CD14-positive monocyte (primary cell): ENCODE results near the gene SYNJ2. TPM values are rescaled to one million over a fixed set of nuclear protein-coding genes. Genes with fewer than 3 reads are reported as not detected.
A peak's percentile ranks its signal among the peaks of the same experiment; 100 is the strongest.

Experiments used
- DNase-seq, 3 donors: peaks; one replicate each; pipeline ENCODE4 v3.0.0-alpha.2; 2011 to 2022
- H2AFZ ChIP-seq: 2 replicates; pipeline ENCODE4 v1.6.0; 2012; ENCODE audit warnings: mild to moderate bottlenecking, low read depth, low read length, inconsistent platforms; ENCODE audit not compliant: insufficient read depth, poor library complexity, severe bottlenecking
- H3K27ac ChIP-seq, 2 donors: 1 replicate in 1 of 2; 2 replicates in 1 of 2; pipeline ENCODE4 v1.5.1; 2012 to 2013; ENCODE audit warnings: low read length in 2 of 2, control low read depth in 1 of 2, inconsistent platforms in 1 of 2, low read depth in 1 of 2, mild to moderate bottlenecking in 1 of 2
- H3K27me3 ChIP-seq, 2 donors: one replicate each; pipeline versions ENCODE4 v1.6.0 to v1.6.1; 2011 to 2013; ENCODE audit warnings: low read length in 2 of 2; ENCODE audit not compliant: control insufficient read depth in 2 of 2, insufficient read depth in 2 of 2
- H3K36me3 ChIP-seq, 2 donors: replicated peaks in 1 of 2; 1 replicate in 1 of 2; 2 replicates in 1 of 2; pipeline versions ENCODE4 v1.5.1 to v1.6.1; 2012 to 2013; ENCODE audit warnings: low read length in 2 of 2, control low read depth in 1 of 2, inconsistent platforms in 1 of 2, mild to moderate bottlenecking in 1 of 2; ENCODE audit not compliant: insufficient read depth in 2 of 2, control insufficient read depth in 1 of 2
- H3K4me1 ChIP-seq, 2 donors: 1 replicate in 1 of 2; 2 replicates in 1 of 2; pipeline versions ENCODE4 v1.5.1 to v1.6.1; 2012 to 2013; ENCODE audit warnings: low read length in 2 of 2, control low read depth in 1 of 2, inconsistent platforms in 1 of 2, mild to moderate bottlenecking in 1 of 2, moderate library complexity in 1 of 2; ENCODE audit not compliant: insufficient read depth in 2 of 2, control insufficient read depth in 1 of 2
- H3K4me2 ChIP-seq: replicated peaks from 2 replicates; pipeline ENCODE3; 2012; ENCODE audit warnings: low read length, moderate library complexity, mild to moderate bottlenecking; ENCODE audit not compliant: poor library complexity, severe bottlenecking; ENCODE audit errors: extremely low read depth
- H3K4me3 ChIP-seq, 3 experiments: fragments of 200-600 bp in 1 of 3; sonication (generic) in 1 of 3; replicated peaks in 1 of 3; 1 replicate in 2 of 3; 2 replicates in 1 of 3; pipeline ENCODE4 v1.5.1; 2011 to 2013; ENCODE audit warnings: low read length in 3 of 3, mild to moderate bottlenecking in 3 of 3, control low read depth in 2 of 3, low read depth in 2 of 3, inconsistent platforms in 1 of 3, moderate library complexity in 1 of 3
- H3K79me2 ChIP-seq: 2 replicates; pipeline ENCODE4 v1.6.0; 2012; ENCODE audit warnings: mild to moderate bottlenecking, control low read depth, inconsistent platforms, low read length, moderate library complexity; ENCODE audit not compliant: insufficient read depth
- H3K9ac ChIP-seq: 2 replicates; pipeline ENCODE4 v1.6.0; 2017; ENCODE audit warnings: low read length, mild to moderate bottlenecking; ENCODE audit not compliant: insufficient read depth, poor library complexity, severe bottlenecking
- H3K9me3 ChIP-seq, 2 donors: replicated peaks in 1 of 2; 1 replicate in 1 of 2; 2 replicates in 1 of 2; pipeline versions ENCODE4 v1.5.1 to v1.6.1; 2012 to 2013; ENCODE audit warnings: low read length in 2 of 2, control low read depth in 1 of 2; ENCODE audit not compliant: control insufficient read depth in 1 of 2, insufficient read depth in 1 of 2
- H4K20me1 ChIP-seq: 2 replicates; pipeline ENCODE4 v1.6.0; 2012; ENCODE audit warnings: mild to moderate bottlenecking, low read length, control low read depth, moderate library complexity; ENCODE audit not compliant: insufficient read depth
- H3K27ac Mint-ChIP-seq, 7 donors: one replicate each; pipeline ENCODE4 v1.8.0; 2020; ENCODE audit warnings: mild to moderate bottlenecking in 7 of 7, mixed read lengths in 7 of 7, moderate library complexity in 6 of 7, inconsistent platforms in 2 of 7
- H3K27me3 Mint-ChIP-seq, 3 donors: one replicate each; pipeline ENCODE4 v1.8.0; 2021 to 2022; ENCODE audit warnings: low read depth in 3 of 3, mild to moderate bottlenecking in 3 of 3, mixed read lengths in 3 of 3, moderate library complexity in 3 of 3, inconsistent platforms in 1 of 3
- H3K36me3 Mint-ChIP-seq, 2 donors: one replicate each; pipeline ENCODE4 v1.8.0; 2020; ENCODE audit warnings: mixed read lengths in 2 of 2, inconsistent platforms in 1 of 2, mild to moderate bottlenecking in 1 of 2
- H3K4me1 Mint-ChIP-seq: one replicate; pipeline ENCODE4 v1.8.0; 2020; ENCODE audit warnings: mild to moderate bottlenecking, mixed read lengths
- H3K4me3 Mint-ChIP-seq, 2 donors: one replicate each; pipeline ENCODE4 v1.8.0; 2020; ENCODE audit warnings: mild to moderate bottlenecking in 2 of 2, mixed read lengths in 2 of 2, moderate library complexity in 1 of 2
- H3K9me3 Mint-ChIP-seq, 7 donors: one replicate each; pipeline ENCODE4 v1.8.0; 2020 to 2022; ENCODE audit warnings: mixed read lengths in 7 of 7, mild to moderate bottlenecking in 6 of 7, moderate library complexity in 6 of 7, inconsistent platforms in 2 of 7
- WGBS: methylation state at CpG from one replicate; pipeline ENCODE4 v1.1.5; 2013; ENCODE audit warnings: missing lambda C conversion rate; ENCODE audit not compliant: insufficient coverage; 5-methylcytosine and 5-hydroxymethylcytosine counted together
- intact Hi-C, 2 donors: fragments of 100-400 bp; cut with micrococcal nuclease; formaldehyde crosslinking; loops; one replicate each; pipeline versions ENCODE4 v1.15.0 to v1.15.1; 2023
- polyA plus RNA-seq, 3 donors: library from polyadenylated mRNA; depleted of rRNA in 1 of 3; unstranded in 2 of 3; stranded (reverse) in 1 of 3; fragments of 300-500 nt in 2 of 3; fragments of >200 nt in 1 of 3; fragmentation: Illumina TruSeq in 2 of 3; gene quantifications; 1 replicate in 2 of 3; 2 replicates in 1 of 3; pipeline ENCODE4 v1.2.3, GENCODE V29; 2012 to 2021
- TF ChIP-seq, protein P1 (sequence below): fragments of 200-600 bp; IDR thresholded peaks from one replicate; pipeline ENCODE4 v1.8.0; 2022; ENCODE audit warnings: antibody characterized with exemption, mild to moderate bottlenecking

SYNJ2 gene
- polyA plus RNA-seq, 3 donors = 0.82 to 2.0 (median 1.6) TPM

DNA sequence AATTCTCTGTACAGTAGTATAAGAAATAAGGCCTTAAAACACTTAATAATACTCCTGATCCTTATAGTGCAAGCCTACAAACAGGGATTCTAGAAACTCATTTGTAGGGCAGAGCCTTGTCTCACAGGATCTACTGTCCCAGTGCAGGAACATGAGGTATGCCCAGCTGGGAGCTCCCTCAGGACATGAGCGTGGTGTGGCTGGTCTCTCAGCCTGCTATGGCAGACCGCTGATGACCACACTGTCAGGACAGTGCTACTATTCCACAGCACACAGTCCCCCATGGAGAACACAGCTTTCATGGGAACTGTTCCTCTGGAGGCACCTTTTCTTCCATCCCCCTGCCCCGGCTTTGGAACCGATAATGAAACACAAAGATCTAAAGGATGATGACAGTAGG is 133.4 kb downstream of the SYNJ2 start:
- Mint-ChIP-seq H3K4me3 (no peak overlapping the region), H3K9me3 (no peaks in the 10 kb centered on the region), H3K4me1 (no peaks in the 10 kb centered on the region), H3K36me3 (peaks cover 64 to 73% of the 10 kb centered on the region in 2 donors), H3K27me3 (no peaks in the 10 kb centered on the region), H3K27ac (peak overlapping the region in 2 of 7 donors; percentile 31 to 52)
- Histone ChIP-seq H2AFZ (no peak overlapping the region), H3K9me3 (no peaks in the 10 kb centered on the region), H3K27ac (no peak overlapping the region), H3K36me3 (peaks cover 43 to 86% of the 10 kb centered on the region in 2 donors), H3K27me3 (no peaks in the 10 kb centered on the region), H3K9ac (no peak overlapping the region), H4K20me1 (no peaks in the 10 kb centered on the region), H3K79me2 (no peaks in the 10 kb centered on the region), H3K4me2 (no peak overlapping the region), H3K4me3 (no peak overlapping the region), H3K4me1 (peaks cover 0 to 2% of the 10 kb centered on the region in 2 donors)
- WGBS = 93% methylated on average over 3 of the region's 4 CpGs
- intact Hi-C loops = no loop called here
- DNase-seq = no peak
- TF ChIP-seq, protein P1, sequence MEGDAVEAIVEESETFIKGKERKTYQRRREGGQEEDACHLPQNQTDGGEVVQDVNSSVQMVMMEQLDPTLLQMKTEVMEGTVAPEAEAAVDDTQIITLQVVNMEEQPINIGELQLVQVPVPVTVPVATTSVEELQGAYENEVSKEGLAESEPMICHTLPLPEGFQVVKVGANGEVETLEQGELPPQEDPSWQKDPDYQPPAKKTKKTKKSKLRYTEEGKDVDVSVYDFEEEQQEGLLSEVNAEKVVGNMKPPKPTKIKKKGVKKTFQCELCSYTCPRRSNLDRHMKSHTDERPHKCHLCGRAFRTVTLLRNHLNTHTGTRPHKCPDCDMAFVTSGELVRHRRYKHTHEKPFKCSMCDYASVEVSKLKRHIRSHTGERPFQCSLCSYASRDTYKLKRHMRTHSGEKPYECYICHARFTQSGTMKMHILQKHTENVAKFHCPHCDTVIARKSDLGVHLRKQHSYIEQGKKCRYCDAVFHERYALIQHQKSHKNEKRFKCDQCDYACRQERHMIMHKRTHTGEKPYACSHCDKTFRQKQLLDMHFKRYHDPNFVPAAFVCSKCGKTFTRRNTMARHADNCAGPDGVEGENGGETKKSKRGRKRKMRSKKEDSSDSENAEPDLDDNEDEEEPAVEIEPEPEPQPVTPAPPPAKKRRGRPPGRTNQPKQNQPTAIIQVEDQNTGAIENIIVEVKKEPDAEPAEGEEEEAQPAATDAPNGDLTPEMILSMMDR = no peak

DNA sequence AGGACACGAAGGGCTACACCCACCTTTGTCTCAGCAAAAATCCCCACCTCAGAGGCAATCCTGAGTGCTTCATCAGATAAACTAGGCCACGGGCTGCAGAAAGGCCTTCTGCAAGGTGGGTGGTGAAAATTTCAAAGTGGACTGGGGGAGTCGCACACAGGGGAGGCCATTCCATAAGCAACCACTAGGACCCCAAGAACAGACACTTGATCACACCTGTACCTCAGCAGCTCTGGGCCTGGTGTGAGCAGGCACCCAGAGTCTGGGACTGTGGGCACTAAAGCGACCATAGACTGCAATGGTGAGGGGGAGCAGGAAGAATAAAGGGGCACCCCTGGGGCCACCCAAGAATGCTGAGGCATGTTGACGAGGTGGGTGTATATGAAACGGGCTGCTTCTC is 133.8 kb downstream of the SYNJ2 start:
- no peaks in the 10 kb centered on the region for H4K20me1 ChIP-seq
- WGBS = 100% methylated on average over 2 of the region's 6 CpGs
- Mint-ChIP-seq H3K4me1 (no peaks in the 10 kb centered on the region), H3K9me3 (no peaks in the 10 kb centered on the region), H3K27me3 (no peaks in the 10 kb centered on the region), H3K36me3 (peaks cover 67 to 76% of the 10 kb centered on the region in 2 donors), H3K27ac (peak overlapping the region in 2 of 7 donors; percentile 31 to 52), H3K4me3 (no peak overlapping the region)
- H3K4me1 ChIP-seq = no peaks in the 10 kb centered on the region
- H3K36me3 ChIP-seq = peaks cover 44 to 86% of the 10 kb centered on the region in 2 donors
- H3K9me3 ChIP-seq = no peaks in the 10 kb centered on the region
- no peaks in the 10 kb centered on the region for H3K79me2 ChIP-seq
- intact Hi-C loops = no loop called here
- H3K27me3 ChIP-seq = no peaks in the 10 kb centered on the region
- H3K9ac ChIP-seq = no peak overlapping the region
- no peak overlapping the region for H3K27ac ChIP-seq
- H2AFZ ChIP-seq = no peak overlapping the region
- H3K4me2 ChIP-seq = no peak overlapping the region
- no peak for DNase-seq
- TF ChIP-seq, protein P1 = no peak
- no peak overlapping the region for H3K4me3 ChIP-seq
